HUES64 (cell line): ENCODE measurements around the gene ERMARD.

Experiments
- H3K27ac ChIP-seq: 2 replicates; pipeline ENCODE4 v1.7.0; 2013; ENCODE audit warnings: low read depth, low read length, inconsistent platforms
- H3K27me3 ChIP-seq: 2 replicates; pipeline ENCODE4 v1.6.1; 2013; ENCODE audit warnings: mild to moderate bottlenecking, low read length; ENCODE audit not compliant: insufficient read depth
- H3K36me3 ChIP-seq: 2 replicates; pipeline ENCODE4 v1.6.1; 2013; ENCODE audit warnings: mild to moderate bottlenecking, low read length; ENCODE audit not compliant: insufficient read depth
- H3K4me1 ChIP-seq: 2 replicates; pipeline ENCODE4 v1.6.1; 2013; ENCODE audit warnings: mild to moderate bottlenecking, low read length, moderate library complexity; ENCODE audit not compliant: insufficient read depth
- H3K4me3 ChIP-seq: 2 replicates; pipeline ENCODE4 v1.5.1; 2013; ENCODE audit warnings: mild to moderate bottlenecking, low read length, moderate library complexity
- H3K9ac ChIP-seq: 2 replicates; pipeline ENCODE4 v1.6.1; 2013; ENCODE audit warnings: mild to moderate bottlenecking, low read depth, low read length
- H3K9me3 ChIP-seq: 2 replicates; pipeline ENCODE4 v1.6.1; 2013; ENCODE audit warnings: low read depth, low read length; ENCODE audit not compliant: insufficient read depth
- WGBS: fragments of 150-250, 120-280 bp; methylation state at CpG from one replicate; pipeline ENCODE4 v1.1.7; 2013; ENCODE audit warnings: missing lambda C conversion rate; 5-methylcytosine and 5-hydroxymethylcytosine counted together

The ERMARD gene

DNA sequence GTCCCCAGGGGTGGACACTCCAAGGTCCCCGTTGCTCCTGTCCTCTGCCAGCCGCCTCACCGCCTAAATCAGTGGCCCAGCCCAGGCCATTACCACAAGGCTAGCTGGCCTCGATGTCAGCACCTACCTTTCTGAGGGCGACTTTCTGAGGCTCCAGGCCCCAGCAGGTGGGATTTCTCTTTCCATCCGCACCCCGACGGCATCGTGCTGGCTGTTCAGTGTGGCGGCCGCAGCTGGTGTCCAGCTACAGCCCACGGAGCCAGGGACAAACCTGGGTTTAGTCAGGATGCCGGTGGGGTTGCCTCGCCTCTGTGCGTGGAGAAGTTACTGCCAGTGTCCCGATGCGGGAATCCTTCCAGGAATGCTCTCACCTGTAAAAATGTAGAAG, 60.8 kb downstream of the ERMARD start:
- no peak overlapping the region for H3K27ac ChIP-seq
- no peaks in the 10 kb centered on the region; the same call in 1 of the 2 replicates for H3K27me3 ChIP-seq
- H3K36me3 ChIP-seq = no peaks in the 10 kb centered on the region
- whole genome bisulfite sequencing = 97% methylated on average over 17 of the region's 17 CpGs
- H3K4me1 ChIP-seq = peaks cover 12% of the 10 kb centered on the region
- no peak overlapping the region for H3K9ac ChIP-seq
- H3K9me3 ChIP-seq = peaks cover 8% of the 10 kb centered on the region; the same call in 1 of the 2 replicates
- H3K4me3 ChIP-seq = no peak overlapping the region

GRCh38 chr6:169813969-169814368, 62.5 kb downstream of the ERMARD start:
- 95% methylated on average over 11 of the region's 11 CpGs for WGBS
- H3K36me3 ChIP-seq = no peaks in the 10 kb centered on the region
- no peak overlapping the region for H3K4me3 ChIP-seq
- H3K4me1 ChIP-seq = peaks cover 14% of the 10 kb centered on the region
- H3K27ac ChIP-seq = no peak overlapping the region
- peaks cover 8% of the 10 kb centered on the region; the same call in 1 of the 2 replicates for H3K9me3 ChIP-seq
- H3K27me3 ChIP-seq = no peaks in the 10 kb centered on the region
- H3K9ac ChIP-seq = no peak overlapping the region

- peaks cover 19% of the 10 kb centered on the region; the same call in 1 of the 2 replicates for H3K4me1 ChIP-seq
- H3K27ac ChIP-seq = no peak overlapping the region
- no peak overlapping the region for H3K4me3 ChIP-seq
- H3K27me3 ChIP-seq = no peaks in the 10 kb centered on the region
- 96% methylated on average over 2 of the region's 2 CpGs for WGBS
- peaks cover 8% of the 10 kb centered on the region; the same call in 1 of the 2 replicates for H3K9me3 ChIP-seq
- H3K9ac ChIP-seq = no peak overlapping the region
- no peaks in the 10 kb centered on the region for H3K36me3 ChIP-seq
These were observed 64.6 kb downstream of the ERMARD start for GRCh38 chr6:169816054-169816453.

DNA sequence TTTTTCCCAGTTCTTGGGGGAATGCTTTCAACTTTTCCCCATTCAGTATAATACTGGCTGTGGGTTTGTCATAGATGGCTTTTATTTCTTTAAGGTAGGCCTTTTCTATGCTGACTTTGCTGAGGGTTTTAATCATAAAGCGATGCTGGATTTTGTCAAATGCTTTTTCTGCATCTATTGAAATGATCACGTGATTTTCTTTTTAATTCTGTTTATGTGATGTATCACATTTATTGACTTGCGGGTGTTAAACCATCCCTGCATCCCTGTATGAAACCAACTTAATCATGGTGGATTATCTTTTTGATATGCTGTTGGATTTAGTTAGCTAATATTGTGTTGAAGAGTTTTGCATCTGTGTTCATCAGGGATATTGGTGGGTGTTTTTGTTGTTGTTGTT, 65.6 kb downstream of the ERMARD start:
- no peaks in the 10 kb centered on the region for H3K27me3 ChIP-seq
- H3K9ac ChIP-seq = no peak overlapping the region
- peaks cover 8% of the 10 kb centered on the region; the same call in 1 of the 2 replicates for H3K9me3 ChIP-seq
- H3K4me3 ChIP-seq = no peak overlapping the region
- H3K36me3 ChIP-seq = no peaks in the 10 kb centered on the region
- 90% methylated on average over 3 of the region's 3 CpGs for WGBS
- peaks cover 22% of the 10 kb centered on the region; the same call in 1 of the 2 replicates for H3K4me1 ChIP-seq
- no peak overlapping the region for H3K27ac ChIP-seq

DNA sequence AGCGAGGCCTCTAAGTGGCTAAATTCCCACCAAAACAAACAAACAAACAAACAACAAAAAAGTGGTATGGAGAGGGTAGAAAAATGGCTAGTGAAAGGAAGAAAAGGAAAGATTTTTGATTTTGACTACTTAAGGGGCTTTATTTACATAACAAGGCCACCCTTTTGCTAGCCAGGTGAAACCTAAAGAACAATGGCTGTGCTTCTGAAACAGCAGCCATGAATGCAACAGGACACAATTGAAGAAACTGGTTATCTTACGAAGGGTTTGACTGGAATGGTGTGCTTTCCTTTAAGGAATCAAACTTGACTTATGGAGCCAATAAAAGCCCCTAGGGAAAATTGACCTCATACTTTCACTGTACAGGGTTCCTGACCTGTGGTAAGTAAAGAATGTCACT, 68.9 kb downstream of the ERMARD start:
- WGBS = 48% methylated on average over 1 of the region's 2 CpGs
- H3K9me3 ChIP-seq = peaks cover 8% of the 10 kb centered on the region; the same call in 1 of the 2 replicates
- no peak overlapping the region for H3K9ac ChIP-seq
- no peak overlapping the region for H3K4me3 ChIP-seq
- H3K4me1 ChIP-seq = peaks cover 22% of the 10 kb centered on the region; the same call in 1 of the 2 replicates
- H3K36me3 ChIP-seq = no peaks in the 10 kb centered on the region
- no peaks in the 10 kb centered on the region for H3K27me3 ChIP-seq
- H3K27ac ChIP-seq = peak overlapping the region; percentile 27; the same call in 1 of the 2 replicates

- Histone ChIP-seq H3K4me3 (no peak overlapping the region), H3K36me3 (no peaks in the 10 kb centered on the region), H3K9me3 (peaks cover 9% of the 10 kb centered on the region), H3K4me1 (peaks cover 25% of the 10 kb centered on the region), H3K27me3 (no peaks in the 10 kb centered on the region; the same call in 1 of the 2 replicates), H3K27ac (no peak overlapping the region), H3K9ac (no peak overlapping the region)
- 83% methylated on average over 9 of the region's 9 CpGs for WGBS
These were observed 72.6 kb downstream of the ERMARD start for GRCh38 chr6:169824021-169824420.

GRCh38 chr6:169824848-169825557, 73.6 kb downstream of the ERMARD start:
- 94% methylated on average over 15 of the region's 15 CpGs for WGBS
- Histone ChIP-seq H3K36me3 (no peaks in the 10 kb centered on the region), H3K9me3 (peaks cover 9% of the 10 kb centered on the region), H3K4me3 (no peak overlapping the region), H3K9ac (no peak overlapping the region), H3K27me3 (no peaks in the 10 kb centered on the region; the same call in 1 of the 2 replicates), H3K27ac (no peak overlapping the region), H3K4me1 (peaks cover 16% of the 10 kb centered on the region)

DNA sequence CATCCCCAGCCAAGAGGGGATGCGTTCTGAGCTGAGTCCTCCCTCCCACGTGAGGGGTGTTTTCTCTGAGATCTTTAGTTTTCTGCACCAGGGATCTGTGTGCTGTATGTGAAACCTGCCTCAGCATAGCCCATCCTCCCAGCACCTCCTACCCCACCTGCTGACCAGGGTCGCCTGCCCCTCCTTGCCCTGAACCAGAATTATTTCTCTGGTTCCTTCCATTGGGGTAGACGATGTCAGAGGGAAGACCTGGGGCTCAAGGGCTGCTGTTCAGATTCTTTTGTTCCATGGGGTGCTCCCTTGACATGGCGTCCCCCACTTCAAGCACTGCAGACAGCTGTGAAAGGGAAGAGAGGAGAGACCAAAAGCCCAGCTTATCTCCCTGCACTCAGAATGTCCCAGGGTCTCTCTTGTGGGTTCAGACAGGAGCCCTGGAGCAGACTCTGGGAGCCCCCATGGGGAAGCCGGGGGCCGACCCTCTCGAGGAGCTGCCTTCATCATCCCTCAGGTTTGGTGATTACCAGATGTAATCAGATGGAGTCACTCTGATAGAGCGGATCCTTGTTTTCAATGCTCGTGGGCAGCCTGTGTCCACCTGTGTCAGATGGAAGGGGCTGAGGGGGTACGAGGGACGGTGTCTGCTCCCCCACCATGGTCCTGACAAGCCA, 74.3 kb downstream of the ERMARD start:
- Histone ChIP-seq H3K4me1 (peaks cover 12% of the 10 kb centered on the region), H3K27ac (no peak overlapping the region), H3K9ac (no peak overlapping the region), H3K27me3 (no peaks in the 10 kb centered on the region; the same call in 1 of the 2 replicates), H3K36me3 (no peaks in the 10 kb centered on the region), H3K9me3 (peaks cover 9% of the 10 kb centered on the region), H3K4me3 (no peak overlapping the region)
- WGBS = 93% methylated on average over 12 of the region's 12 CpGs

DNA sequence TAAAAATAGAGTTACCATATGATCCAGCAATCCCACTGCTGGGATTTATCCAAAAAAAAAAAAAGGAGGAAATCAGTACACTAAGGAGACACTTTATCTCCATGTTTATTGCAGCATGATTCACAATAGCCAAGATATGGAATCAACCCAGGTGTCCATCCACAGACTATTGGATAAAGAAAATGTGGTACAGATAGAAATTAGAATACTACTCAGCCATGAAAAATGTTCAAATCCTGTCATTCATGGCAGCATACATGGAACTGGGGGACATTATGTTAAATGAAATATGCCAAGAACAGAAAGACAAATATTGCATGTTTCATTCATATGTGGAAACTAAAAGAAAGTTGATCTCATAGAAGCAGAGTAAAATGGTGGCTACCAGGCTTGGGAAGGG, 75.3 kb downstream of the ERMARD start:
- Histone ChIP-seq H3K27ac (no peak overlapping the region; the same call in 1 of the 2 replicates), H3K4me1 (peaks cover 6% of the 10 kb centered on the region; the same call in 1 of the 2 replicates), H3K27me3 (no peaks in the 10 kb centered on the region; the same call in 1 of the 2 replicates), H3K9ac (no peak overlapping the region), H3K9me3 (peaks cover 9% of the 10 kb centered on the region), H3K4me3 (no peak overlapping the region), H3K36me3 (no peaks in the 10 kb centered on the region)

DNA sequence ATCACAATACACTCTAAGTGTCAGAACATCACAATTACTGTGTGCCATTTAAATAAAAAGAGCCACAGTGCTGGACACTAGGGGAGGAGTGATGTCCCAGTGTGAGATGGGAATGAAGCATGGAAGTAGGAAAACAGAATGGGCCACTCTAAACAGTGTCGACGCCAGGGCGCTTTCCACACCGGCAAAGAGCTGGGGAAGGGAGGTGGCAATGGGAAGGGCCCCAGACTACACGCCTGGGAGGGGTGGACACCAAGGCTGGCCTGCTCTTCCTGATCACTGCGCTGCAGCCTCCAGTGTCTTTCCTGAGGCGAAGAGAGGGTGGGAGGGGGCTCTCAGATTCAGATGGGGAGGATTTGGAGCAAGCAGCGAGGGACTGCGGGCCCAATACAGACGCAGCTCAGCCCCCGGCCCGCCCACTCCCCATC, 75.9 kb downstream of the ERMARD start:
- Histone ChIP-seq H3K4me3 (no peak overlapping the region), H3K4me1 (peaks cover 7% of the 10 kb centered on the region; the same call in 1 of the 2 replicates), H3K9ac (no peak overlapping the region), H3K27ac (peak overlapping the region; percentile 9; the same call in 1 of the 2 replicates), H3K36me3 (no peaks in the 10 kb centered on the region), H3K9me3 (peaks cover 9% of the 10 kb centered on the region), H3K27me3 (no peaks in the 10 kb centered on the region; the same call in 1 of the 2 replicates)
- 26% methylated on average over 12 of the region's 12 CpGs for WGBS

GRCh38 chr6:169828176-169828575, 76.8 kb downstream of the ERMARD start:
- 85% methylated on average over 13 of the region's 13 CpGs for WGBS
- no peak overlapping the region for H3K9ac ChIP-seq
- peaks cover 9% of the 10 kb centered on the region; the same call in 1 of the 2 replicates for H3K4me1 ChIP-seq
- H3K4me3 ChIP-seq = no peak overlapping the region
- no peaks in the 10 kb centered on the region for H3K36me3 ChIP-seq
- H3K27me3 ChIP-seq = no peaks in the 10 kb centered on the region; the same call in 1 of the 2 replicates
- H3K9me3 ChIP-seq = peaks cover 9% of the 10 kb centered on the region
- no peak overlapping the region for H3K27ac ChIP-seq
